Measurements from ENCODE around the gene MSANTD2. TPM values are rescaled to one million over a fixed set of nuclear protein-coding genes. Genes with fewer than 3 reads are reported as not detected.

The MSANTD2 gene
- total and polyA plus RNA-seq, 4 donors, result 1.6 to 7.7 (median 2.3) TPM

- WGBS, result 70% methylated on average over 1 of the region's 1 CpG
- H3K27ac ChIP-seq (ENCODE audit: low read depth in 1 of 2, low read length in 2 of 2), result no peak overlapping the region
- H3K36me3 ChIP-seq (ENCODE audit: control insufficient read depth in 4 of 4, insufficient read depth in 3 of 4, low read depth in 1 of 4, low read length in 3 of 4), result no peaks in the 10 kb centered on the region
- no peak overlapping the region for H3K9ac ChIP-seq (ENCODE audit: low read depth in 1 of 2, low read length in 2 of 2)
- peaks cover 9 to 15% (median 11%) of the 10 kb centered on the region in 4 donors for H3K4me1 ChIP-seq (ENCODE audit: control insufficient read depth in 4 of 4, insufficient read depth in 4 of 4, low read length in 3 of 4)
- peaks cover 0 to 9% (median 3%) of the 10 kb centered on the region in 4 donors for H3K27me3 ChIP-seq (ENCODE audit: control insufficient read depth in 4 of 4, insufficient read depth in 4 of 4, low read length in 3 of 4)
- H3K4me3 ChIP-seq (ENCODE audit: low read depth in 1 of 3, low read length in 3 of 3), result no peak overlapping the region
- H3K9me3 ChIP-seq (ENCODE audit: control insufficient read depth in 4 of 4, low read length in 3 of 4), result no peaks in the 10 kb centered on the region
- TF ChIP-seq RAD21 (IDR thresholded peaks at IDR 0.05), result no peak
- no peak for TF ChIP-seq GABPA (IDR thresholded peaks at IDR 0.05 in 1 of 2, conservative IDR thresholded peaks at IDR 0.05 in 1 of 2)
- TF ChIP-seq FOXA2 (IDR thresholded peaks at IDR 0.05), result no peak
- TF ChIP-seq HNF4G (IDR thresholded peaks at IDR 0.05), result no peak
- TF ChIP-seq HNF4A (conservative IDR thresholded peaks at IDR 0.05), result no peak
- TF ChIP-seq ZBTB33 (IDR thresholded peaks at IDR 0.05), result no peak
- TF ChIP-seq, protein P1, sequence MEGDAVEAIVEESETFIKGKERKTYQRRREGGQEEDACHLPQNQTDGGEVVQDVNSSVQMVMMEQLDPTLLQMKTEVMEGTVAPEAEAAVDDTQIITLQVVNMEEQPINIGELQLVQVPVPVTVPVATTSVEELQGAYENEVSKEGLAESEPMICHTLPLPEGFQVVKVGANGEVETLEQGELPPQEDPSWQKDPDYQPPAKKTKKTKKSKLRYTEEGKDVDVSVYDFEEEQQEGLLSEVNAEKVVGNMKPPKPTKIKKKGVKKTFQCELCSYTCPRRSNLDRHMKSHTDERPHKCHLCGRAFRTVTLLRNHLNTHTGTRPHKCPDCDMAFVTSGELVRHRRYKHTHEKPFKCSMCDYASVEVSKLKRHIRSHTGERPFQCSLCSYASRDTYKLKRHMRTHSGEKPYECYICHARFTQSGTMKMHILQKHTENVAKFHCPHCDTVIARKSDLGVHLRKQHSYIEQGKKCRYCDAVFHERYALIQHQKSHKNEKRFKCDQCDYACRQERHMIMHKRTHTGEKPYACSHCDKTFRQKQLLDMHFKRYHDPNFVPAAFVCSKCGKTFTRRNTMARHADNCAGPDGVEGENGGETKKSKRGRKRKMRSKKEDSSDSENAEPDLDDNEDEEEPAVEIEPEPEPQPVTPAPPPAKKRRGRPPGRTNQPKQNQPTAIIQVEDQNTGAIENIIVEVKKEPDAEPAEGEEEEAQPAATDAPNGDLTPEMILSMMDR (IDR thresholded peaks at IDR 0.05; ENCODE audit: low read depth, low read length, missing input control), result no peak
- TF ChIP-seq, protein P2, sequence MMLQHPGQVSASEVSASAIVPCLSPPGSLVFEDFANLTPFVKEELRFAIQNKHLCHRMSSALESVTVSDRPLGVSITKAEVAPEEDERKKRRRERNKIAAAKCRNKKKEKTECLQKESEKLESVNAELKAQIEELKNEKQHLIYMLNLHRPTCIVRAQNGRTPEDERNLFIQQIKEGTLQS (IDR thresholded peaks at IDR 0.05), result no peak
- no peak for TF ChIP-seq RXRA (IDR thresholded peaks at IDR 0.05)
- TF ChIP-seq FOXA1 (IDR thresholded peaks at IDR 0.05), result no peak
- TF ChIP-seq SP1 (IDR thresholded peaks at IDR 0.05), result no peak
- TF ChIP-seq TAF1 (conservative IDR thresholded peaks at IDR 0.05), result no peak
- DNase-seq (ENCODE audit: low spot score), result no peak
These were observed 50.3 kb downstream of the MSANTD2 start for GRCh38 chr11:124749912-124750311.

GRCh38 chr11:124748481-124749343, 51.5 kb downstream of the MSANTD2 start:
- peaks cover 0 to 9% (median 3%) of the 10 kb centered on the region in 4 donors for H3K27me3 ChIP-seq (ENCODE audit: control insufficient read depth in 4 of 4, insufficient read depth in 4 of 4, low read length in 3 of 4)
- peak overlapping the region in 1 of 2 donors; percentile 50 for H3K27ac ChIP-seq (ENCODE audit: low read depth in 1 of 2, low read length in 2 of 2)
- TF ChIP-seq HNF4A (conservative IDR thresholded peaks at IDR 0.05) (no peak), NR2F2 (IDR thresholded peaks at IDR 0.05) (peak; percentile 72)
- TF ChIP-seq, protein P3, sequence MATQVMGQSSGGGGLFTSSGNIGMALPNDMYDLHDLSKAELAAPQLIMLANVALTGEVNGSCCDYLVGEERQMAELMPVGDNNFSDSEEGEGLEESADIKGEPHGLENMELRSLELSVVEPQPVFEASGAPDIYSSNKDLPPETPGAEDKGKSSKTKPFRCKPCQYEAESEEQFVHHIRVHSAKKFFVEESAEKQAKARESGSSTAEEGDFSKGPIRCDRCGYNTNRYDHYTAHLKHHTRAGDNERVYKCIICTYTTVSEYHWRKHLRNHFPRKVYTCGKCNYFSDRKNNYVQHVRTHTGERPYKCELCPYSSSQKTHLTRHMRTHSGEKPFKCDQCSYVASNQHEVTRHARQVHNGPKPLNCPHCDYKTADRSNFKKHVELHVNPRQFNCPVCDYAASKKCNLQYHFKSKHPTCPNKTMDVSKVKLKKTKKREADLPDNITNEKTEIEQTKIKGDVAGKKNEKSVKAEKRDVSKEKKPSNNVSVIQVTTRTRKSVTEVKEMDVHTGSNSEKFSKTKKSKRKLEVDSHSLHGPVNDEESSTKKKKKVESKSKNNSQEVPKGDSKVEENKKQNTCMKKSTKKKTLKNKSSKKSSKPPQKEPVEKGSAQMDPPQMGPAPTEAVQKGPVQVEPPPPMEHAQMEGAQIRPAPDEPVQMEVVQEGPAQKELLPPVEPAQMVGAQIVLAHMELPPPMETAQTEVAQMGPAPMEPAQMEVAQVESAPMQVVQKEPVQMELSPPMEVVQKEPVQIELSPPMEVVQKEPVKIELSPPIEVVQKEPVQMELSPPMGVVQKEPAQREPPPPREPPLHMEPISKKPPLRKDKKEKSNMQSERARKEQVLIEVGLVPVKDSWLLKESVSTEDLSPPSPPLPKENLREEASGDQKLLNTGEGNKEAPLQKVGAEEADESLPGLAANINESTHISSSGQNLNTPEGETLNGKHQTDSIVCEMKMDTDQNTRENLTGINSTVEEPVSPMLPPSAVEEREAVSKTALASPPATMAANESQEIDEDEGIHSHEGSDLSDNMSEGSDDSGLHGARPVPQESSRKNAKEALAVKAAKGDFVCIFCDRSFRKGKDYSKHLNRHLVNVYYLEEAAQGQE (IDR thresholded peaks at IDR 0.05), result no peak
- H3K9ac ChIP-seq (ENCODE audit: low read depth in 1 of 2, low read length in 2 of 2), result no peak overlapping the region
- H3K4me3 ChIP-seq (ENCODE audit: low read depth in 1 of 3, low read length in 3 of 3), result no peak overlapping the region
- 39% methylated on average over 12 of the region's 12 CpGs for WGBS
- no peak for DNase-seq (ENCODE audit: low spot score)
- H3K9me3 ChIP-seq (ENCODE audit: control insufficient read depth in 4 of 4, low read length in 3 of 4), result no peaks in the 10 kb centered on the region
- H3K36me3 ChIP-seq (ENCODE audit: control insufficient read depth in 4 of 4, insufficient read depth in 3 of 4, low read depth in 1 of 4, low read length in 3 of 4), result no peaks in the 10 kb centered on the region
- peaks cover 9 to 15% (median 11%) of the 10 kb centered on the region in 4 donors for H3K4me1 ChIP-seq (ENCODE audit: control insufficient read depth in 4 of 4, insufficient read depth in 4 of 4, low read length in 3 of 4)

All from liver (tissue), 9 donors.